GM21528 (cell line): Measurements from ENCODE around the gene TRPM1.

ENCODE experiments used
- ATAC-seq: cut with Tn5 transposase; IDR thresholded peaks from one replicate; pipeline ENCODE4 v1.9.1; 2021; ENCODE audit warnings: mild to moderate bottlenecking, moderate library complexity; ENCODE audit not compliant: unreplicated experiment, low FRiP score

Gene TRPM1

GRCh38 chr15:30990036-30990435 is 111.5 kb downstream of the TRPM1 start:
- no peak for ATAC-seq

GRCh38 chr15:30985081-30985531 is 116.4 kb downstream of the TRPM1 start:
- ATAC-seq = no peak

- no peak for ATAC-seq
These were observed 117.0 kb downstream of the TRPM1 start for GRCh38 chr15:30984542-30984941.

- no peak for ATAC-seq
These were observed 117.4 kb downstream of the TRPM1 start for GRCh38 chr15:30984118-30984517.

- ATAC-seq = no peak
These were observed 122.1 kb downstream of the TRPM1 start for GRCh38 chr15:30979457-30979856.

GRCh38 chr15:30978328-30978727 is 123.2 kb downstream of the TRPM1 start:
- no peak for ATAC-seq

GRCh38 chr15:30974112-30974511 is 127.4 kb downstream of the TRPM1 start:
- no peak for ATAC-seq

- no peak for ATAC-seq
These were observed 128.1 kb downstream of the TRPM1 start for GRCh38 chr15:30973379-30973778.

GRCh38 chr15:30969724-30970123 is 131.8 kb downstream of the TRPM1 start:
- ATAC-seq = no peak

GRCh38 chr15:30963681-30964080 is 137.8 kb downstream of the TRPM1 start:
- no peak for ATAC-seq

- ATAC-seq = no peak
These were observed 138.9 kb downstream of the TRPM1 start for GRCh38 chr15:30962659-30963058.

- no peak for ATAC-seq
These were observed 139.4 kb downstream of the TRPM1 start for GRCh38 chr15:30962079-30962478.

- ATAC-seq = no peak
These were observed 143.3 kb downstream of the TRPM1 start for GRCh38 chr15:30958219-30958618.

GRCh38 chr15:30956216-30957124 is 145.1 kb downstream of the TRPM1 start:
- no peak for ATAC-seq

GRCh38 chr15:30954674-30955073 is 146.9 kb downstream of the TRPM1 start:
- ATAC-seq = no peak

GRCh38 chr15:30953731-30954378 is 147.7 kb downstream of the TRPM1 start:
- no peak for ATAC-seq

- ATAC-seq = no peak
These were observed 148.3 kb downstream of the TRPM1 start for GRCh38 chr15:30953183-30953582.
